PC-3 (cell line): Measurements from ENCODE around the gene KCNQ1. TPM values are rescaled to one million over a fixed set of nuclear protein-coding genes. Genes with fewer than 3 reads are reported as not detected.

Experiments
- ATAC-seq: fragments of 200-7000 bp; cut with Tn5 transposase; 2 replicates; pipeline ENCODE4 v1.9.1; 2020; ENCODE audit warnings: mild to moderate bottlenecking, moderate library complexity
- BruUV-seq: library from RNA; stranded (reverse); fragments of 400-500 nt; replicated peaks from 2 replicates; lab custom pipeline; 2021; lab: Mats Ljungman, UMichigan
- CTCF ChIA-PET: fragments of 300-600 bp; sonication (Branson Sonifier 250); formaldehyde crosslinking; loops from one replicate; lab custom pipeline; 2022; ENCODE audit warnings: antibody characterized with exemption; lab: Charles Lee
- POLR2A ChIA-PET: fragments of 300-600 bp; sonication (Branson Sonifier 250); formaldehyde crosslinking; loops from one replicate; lab custom pipeline; 2022; ENCODE audit warnings: antibody characterized with exemption; ENCODE audit not compliant: unreplicated experiment; lab: Charles Lee
- DNase-seq: peaks from one replicate; pipeline ENCODE4 v3.0.0-alpha.2; 2015
- H2AFZ ChIP-seq: fragments of 300-600 bp; sonication (generic); 2 replicates; pipeline ENCODE4 v1.6.0; 2016; ENCODE audit warnings: antibody characterized with exemption, low read length
- H3F3A ChIP-seq: fragments of 300-600 bp; sonication (generic); one replicate; pipeline ENCODE4 v1.6.0; 2017; ENCODE audit warnings: antibody characterized with exemption, low read length, control low read depth, mild to moderate bottlenecking; ENCODE audit not compliant: unreplicated experiment
- H3K27ac ChIP-seq: fragments of 300-600 bp; sonication (generic); 2 replicates; pipeline ENCODE4 v1.5.1; 2016; ENCODE audit warnings: mild to moderate bottlenecking, low read length
- H3K27me3 ChIP-seq: fragments of 300-600 bp; sonication (generic); 2 replicates; pipeline ENCODE4 v1.6.1; 2016; ENCODE audit warnings: low read length, mixed read lengths
- H3K36me3 ChIP-seq: fragments of 300-600 bp; sonication (generic); 2 replicates; pipeline ENCODE4 v1.6.1; 2016; ENCODE audit warnings: low read depth, mixed run types, low read length, mixed read lengths
- H3K4me1 ChIP-seq: fragments of 300-600 bp; sonication (generic); 2 replicates; pipeline ENCODE4 v1.5.1; 2016; ENCODE audit warnings: low read length; ENCODE audit not compliant: insufficient read depth
- H3K4me2 ChIP-seq: fragments of 300-600 bp; sonication (generic); 2 replicates; pipeline ENCODE4 v1.6.0; 2016; ENCODE audit warnings: low read length
- H3K4me3 ChIP-seq: fragments of 300-600 bp; sonication (generic); 2 replicates; pipeline ENCODE4 v1.5.1; 2016; ENCODE audit warnings: mild to moderate bottlenecking, low read length, mixed read lengths
- H3K79me2 ChIP-seq: fragments of 300-600 bp; sonication (generic); 2 replicates; pipeline ENCODE4 v1.6.1; 2017; ENCODE audit warnings: low read length, mixed read lengths
- H3K9ac ChIP-seq: fragments of 300-600 bp; sonication (generic); 2 replicates; pipeline ENCODE4 v1.6.0; 2016; ENCODE audit warnings: mild to moderate bottlenecking, low read length
- H3K9me2 ChIP-seq: fragments of 300-600 bp; sonication (generic); replicated peaks from 2 replicates; pipeline ENCODE4 v1.6.1; 2016; ENCODE audit warnings: mixed run types, low read length, mixed read lengths
- H3K9me3 ChIP-seq: fragments of 300-600 bp; sonication (generic); 2 replicates; pipeline ENCODE4 v1.6.1; 2016; ENCODE audit warnings: low read length, mixed read lengths
- H4K20me1 ChIP-seq: fragments of 300-600 bp; sonication (generic); 2 replicates; pipeline ENCODE4 v1.6.1; 2016; ENCODE audit warnings: low read length, mixed read lengths
- EZH2 ChIP-seq: fragments of 300-600 bp; sonication (generic); IDR thresholded peaks from one replicate; pipeline ENCODE4 v1.6.1; 2017; ENCODE audit warnings: antibody characterized with exemption, mild to moderate bottlenecking, low read length; ENCODE audit not compliant: unreplicated experiment
- EZH2phosphoT487 ChIP-seq: fragments of 300-600 bp; sonication (generic); IDR thresholded peaks from 2 replicates; pipeline ENCODE4 v1.6.1; 2018; ENCODE audit warnings: mild to moderate bottlenecking, antibody characterized with exemption, low read length, borderline replicate concordance
- intact Hi-C: fragments of 100-400 bp; cut with micrococcal nuclease; formaldehyde crosslinking; loops from 2 replicates; pipeline ENCODE4 v1.9.0; 2023
- total RNA-seq: library from RNA; depleted of rRNA; stranded (reverse); fragments of >200 nt; gene quantifications from 2 replicates; pipeline ENCODE4 v1.2.3, GENCODE V29; 2014
- TF ChIP-seq, protein P1 (sequence below): fragments of 300-600 bp; sonication (generic); conservative IDR thresholded peaks from 2 replicates; pipeline ENCODE4 v1.5.1; 2017; ENCODE audit warnings: antibody characterized with exemption, low read depth, mild to moderate bottlenecking, low read length

Gene KCNQ1
- total RNA-seq, 1 experiment from 2014 or later, result 0.40 TPM

GRCh38 chr11:2824851-2825250, 380.0 kb downstream of the KCNQ1 start:
- ChIA-PET POLR2A (interaction anchor here (0.6 kb wide), 1 partner anchor 40 kb away, joined by 4 read pairs; no protein-coding TSS in a partner anchor), CTCF (no interaction called here)
- Histone ChIP-seq H3K27ac (no peak overlapping the region), H2AFZ (peak overlapping the region; percentile 76; the same call in 1 of the 2 replicates), H4K20me1 (no peaks in the 10 kb centered on the region), H3K4me3 (no peak overlapping the region), H3K79me2 (no peaks in the 10 kb centered on the region), H3K9me2 (no peaks in the 10 kb centered on the region), H3F3A (no peaks in the 10 kb centered on the region), H3K9me3 (peaks cover 11% of the 10 kb centered on the region; the same call in 1 of the 2 replicates), H3K4me1 (peaks cover 19% of the 10 kb centered on the region), H3K27me3 (no peaks in the 10 kb centered on the region), H3K9ac (no peak overlapping the region), H3K36me3 (no peaks in the 10 kb centered on the region), H3K4me2 (no peak overlapping the region)
- TF ChIP-seq EZH2, result no peak
- TF ChIP-seq, protein P1, sequence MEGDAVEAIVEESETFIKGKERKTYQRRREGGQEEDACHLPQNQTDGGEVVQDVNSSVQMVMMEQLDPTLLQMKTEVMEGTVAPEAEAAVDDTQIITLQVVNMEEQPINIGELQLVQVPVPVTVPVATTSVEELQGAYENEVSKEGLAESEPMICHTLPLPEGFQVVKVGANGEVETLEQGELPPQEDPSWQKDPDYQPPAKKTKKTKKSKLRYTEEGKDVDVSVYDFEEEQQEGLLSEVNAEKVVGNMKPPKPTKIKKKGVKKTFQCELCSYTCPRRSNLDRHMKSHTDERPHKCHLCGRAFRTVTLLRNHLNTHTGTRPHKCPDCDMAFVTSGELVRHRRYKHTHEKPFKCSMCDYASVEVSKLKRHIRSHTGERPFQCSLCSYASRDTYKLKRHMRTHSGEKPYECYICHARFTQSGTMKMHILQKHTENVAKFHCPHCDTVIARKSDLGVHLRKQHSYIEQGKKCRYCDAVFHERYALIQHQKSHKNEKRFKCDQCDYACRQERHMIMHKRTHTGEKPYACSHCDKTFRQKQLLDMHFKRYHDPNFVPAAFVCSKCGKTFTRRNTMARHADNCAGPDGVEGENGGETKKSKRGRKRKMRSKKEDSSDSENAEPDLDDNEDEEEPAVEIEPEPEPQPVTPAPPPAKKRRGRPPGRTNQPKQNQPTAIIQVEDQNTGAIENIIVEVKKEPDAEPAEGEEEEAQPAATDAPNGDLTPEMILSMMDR, result no peak
- TF ChIP-seq EZH2phosphoT487, result no peak
- no peak for DNase-seq
- BruUV-seq, result no TSS peak
- intact Hi-C loops, result no loop called here
- no peak for ATAC-seq

- no peaks in the 10 kb centered on the region for H3K27me3 ChIP-seq
- H3F3A ChIP-seq, result no peaks in the 10 kb centered on the region
- H3K79me2 ChIP-seq, result no peaks in the 10 kb centered on the region
- H4K20me1 ChIP-seq, result no peaks in the 10 kb centered on the region
- H2AFZ ChIP-seq, result peak overlapping the region; percentile 76
- ChIA-PET POLR2A (no interaction called here), CTCF (no interaction called here)
- H3K4me1 ChIP-seq, result peaks cover 19% of the 10 kb centered on the region
- no peak for TF ChIP-seq EZH2
- TF ChIP-seq EZH2phosphoT487, result no peak
- TF ChIP-seq, protein P1, result no peak; the same call in 1 of the 2 replicates
- BruUV-seq, result no TSS peak
- intact Hi-C loops, result no loop called here
- H3K36me3 ChIP-seq, result no peaks in the 10 kb centered on the region
- peak overlapping the region; percentile 79 for H3K4me2 ChIP-seq
- peak overlapping the region; percentile 78 for H3K27ac ChIP-seq
- H3K4me3 ChIP-seq, result peak overlapping the region; percentile 28; the same call in 1 of the 2 replicates
- H3K9me3 ChIP-seq, result peaks cover 11% of the 10 kb centered on the region; the same call in 1 of the 2 replicates
- peak; percentile 42 for DNase-seq
- H3K9me2 ChIP-seq, result no peaks in the 10 kb centered on the region
- peak; percentile 41 for ATAC-seq
- H3K9ac ChIP-seq, result peak overlapping the region; percentile 36
These were observed 380.6 kb downstream of the KCNQ1 start for GRCh38 chr11:2825261-2825888.
